Liver (tissue), 3 donors: Measurements from ENCODE around the gene EDA.

Experiments used
- EGR1 ChIP-seq, 2 donors: IDR thresholded peaks; 2 replicates each; pipeline ENCODE4 v1.6.1; 2016 to 2018; ENCODE audit warnings: antibody characterized with exemption in 2 of 2, low read depth in 2 of 2
- FOXA2 ChIP-seq: IDR thresholded peaks from 2 replicates; pipeline ENCODE4 v1.6.1; 2016; ENCODE audit warnings: antibody characterized with exemption
- GABPA ChIP-seq, 2 donors: IDR thresholded peaks in 1 of 2; conservative IDR thresholded peaks in 1 of 2; 2 replicates each; pipeline ENCODE4 v1.6.1; 2016; ENCODE audit warnings: antibody characterized with exemption in 2 of 2, mild to moderate bottlenecking in 1 of 2, moderate library complexity in 1 of 2
- RAD21 ChIP-seq, 2 donors: IDR thresholded peaks; 2 replicates each; pipeline ENCODE4 v1.6.1; 2016; ENCODE audit warnings: antibody characterized with exemption in 2 of 2, mild to moderate bottlenecking in 2 of 2
- SP1 ChIP-seq: IDR thresholded peaks from 2 replicates; pipeline ENCODE4 v1.6.1; 2018; ENCODE audit warnings: antibody characterized with exemption, mild to moderate bottlenecking
- TAF1 ChIP-seq: conservative IDR thresholded peaks from 2 replicates; pipeline ENCODE4 v1.6.1; 2016; ENCODE audit warnings: antibody characterized with exemption, mild to moderate bottlenecking
- YY1 ChIP-seq: IDR thresholded peaks from 2 replicates; pipeline ENCODE4 v1.6.1; 2016; ENCODE audit warnings: antibody characterized with exemption, mild to moderate bottlenecking
- TF ChIP-seq, protein P1 (sequence below): fragments of 150-350 bp; IDR thresholded peaks from 2 replicates; pipeline ENCODE4 v1.5.1; 2017; ENCODE audit warnings: improper control_type of control experiment, low read depth, low read length; ENCODE audit not compliant: missing input control
- TF ChIP-seq, protein P2 (sequence below): IDR thresholded peaks from 2 replicates; pipeline ENCODE4 v1.6.1; 2016; ENCODE audit warnings: antibody characterized with exemption
- TF ChIP-seq, protein P3 (sequence below): IDR thresholded peaks from 2 replicates; pipeline ENCODE4 v1.6.1; 2016; ENCODE audit warnings: antibody characterized with exemption, mild to moderate bottlenecking
- TF ChIP-seq, protein P4 (sequence below): IDR thresholded peaks from 2 replicates; pipeline ENCODE4 v1.6.1; 2016; ENCODE audit warnings: antibody characterized with exemption
- donor health status: healthy.
- donor health status: healthy.

DNA sequence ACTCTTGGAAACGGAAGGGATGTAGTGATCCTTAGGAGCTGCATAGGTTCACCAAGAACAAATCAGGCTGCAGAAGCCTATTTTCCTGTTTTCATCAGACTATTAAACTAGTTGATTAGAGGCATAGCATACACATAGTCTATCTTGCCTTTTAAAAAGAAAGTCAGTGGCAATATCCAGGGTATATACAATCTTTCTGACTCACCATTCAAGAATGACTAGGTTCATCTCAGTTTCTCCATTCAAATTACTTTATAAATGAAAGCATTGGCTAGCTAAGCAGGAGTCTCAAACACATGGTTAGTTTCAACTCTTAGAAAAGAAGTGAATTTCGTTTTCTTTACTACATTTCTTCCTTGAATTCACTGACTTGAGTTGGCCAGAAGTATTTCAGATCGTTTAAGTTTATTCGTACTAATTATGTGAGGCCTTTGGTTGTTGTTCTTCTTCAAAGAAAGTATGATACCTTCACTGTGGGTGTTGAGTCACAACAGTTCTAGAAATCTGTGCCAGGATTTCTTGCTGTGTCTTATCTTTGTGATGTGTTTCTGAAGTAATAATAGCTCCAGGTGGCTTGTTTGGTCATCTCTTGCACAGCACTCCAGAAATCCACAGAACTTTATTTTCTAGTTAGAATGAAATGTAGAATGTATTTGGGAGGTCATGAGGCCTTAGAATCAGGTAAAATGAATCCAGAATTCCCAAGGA, 345.6 kb downstream of the EDA start:
- TF ChIP-seq, protein P1, sequence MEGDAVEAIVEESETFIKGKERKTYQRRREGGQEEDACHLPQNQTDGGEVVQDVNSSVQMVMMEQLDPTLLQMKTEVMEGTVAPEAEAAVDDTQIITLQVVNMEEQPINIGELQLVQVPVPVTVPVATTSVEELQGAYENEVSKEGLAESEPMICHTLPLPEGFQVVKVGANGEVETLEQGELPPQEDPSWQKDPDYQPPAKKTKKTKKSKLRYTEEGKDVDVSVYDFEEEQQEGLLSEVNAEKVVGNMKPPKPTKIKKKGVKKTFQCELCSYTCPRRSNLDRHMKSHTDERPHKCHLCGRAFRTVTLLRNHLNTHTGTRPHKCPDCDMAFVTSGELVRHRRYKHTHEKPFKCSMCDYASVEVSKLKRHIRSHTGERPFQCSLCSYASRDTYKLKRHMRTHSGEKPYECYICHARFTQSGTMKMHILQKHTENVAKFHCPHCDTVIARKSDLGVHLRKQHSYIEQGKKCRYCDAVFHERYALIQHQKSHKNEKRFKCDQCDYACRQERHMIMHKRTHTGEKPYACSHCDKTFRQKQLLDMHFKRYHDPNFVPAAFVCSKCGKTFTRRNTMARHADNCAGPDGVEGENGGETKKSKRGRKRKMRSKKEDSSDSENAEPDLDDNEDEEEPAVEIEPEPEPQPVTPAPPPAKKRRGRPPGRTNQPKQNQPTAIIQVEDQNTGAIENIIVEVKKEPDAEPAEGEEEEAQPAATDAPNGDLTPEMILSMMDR, result no peak
- no peak for TF ChIP-seq GABPA (IDR thresholded peaks at IDR 0.05 in 1 of 2, conservative IDR thresholded peaks at IDR 0.05 in 1 of 2)
- TF ChIP-seq SP1, result no peak
- TF ChIP-seq, protein P2, sequence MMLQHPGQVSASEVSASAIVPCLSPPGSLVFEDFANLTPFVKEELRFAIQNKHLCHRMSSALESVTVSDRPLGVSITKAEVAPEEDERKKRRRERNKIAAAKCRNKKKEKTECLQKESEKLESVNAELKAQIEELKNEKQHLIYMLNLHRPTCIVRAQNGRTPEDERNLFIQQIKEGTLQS, result no peak
- TF ChIP-seq, protein P3, sequence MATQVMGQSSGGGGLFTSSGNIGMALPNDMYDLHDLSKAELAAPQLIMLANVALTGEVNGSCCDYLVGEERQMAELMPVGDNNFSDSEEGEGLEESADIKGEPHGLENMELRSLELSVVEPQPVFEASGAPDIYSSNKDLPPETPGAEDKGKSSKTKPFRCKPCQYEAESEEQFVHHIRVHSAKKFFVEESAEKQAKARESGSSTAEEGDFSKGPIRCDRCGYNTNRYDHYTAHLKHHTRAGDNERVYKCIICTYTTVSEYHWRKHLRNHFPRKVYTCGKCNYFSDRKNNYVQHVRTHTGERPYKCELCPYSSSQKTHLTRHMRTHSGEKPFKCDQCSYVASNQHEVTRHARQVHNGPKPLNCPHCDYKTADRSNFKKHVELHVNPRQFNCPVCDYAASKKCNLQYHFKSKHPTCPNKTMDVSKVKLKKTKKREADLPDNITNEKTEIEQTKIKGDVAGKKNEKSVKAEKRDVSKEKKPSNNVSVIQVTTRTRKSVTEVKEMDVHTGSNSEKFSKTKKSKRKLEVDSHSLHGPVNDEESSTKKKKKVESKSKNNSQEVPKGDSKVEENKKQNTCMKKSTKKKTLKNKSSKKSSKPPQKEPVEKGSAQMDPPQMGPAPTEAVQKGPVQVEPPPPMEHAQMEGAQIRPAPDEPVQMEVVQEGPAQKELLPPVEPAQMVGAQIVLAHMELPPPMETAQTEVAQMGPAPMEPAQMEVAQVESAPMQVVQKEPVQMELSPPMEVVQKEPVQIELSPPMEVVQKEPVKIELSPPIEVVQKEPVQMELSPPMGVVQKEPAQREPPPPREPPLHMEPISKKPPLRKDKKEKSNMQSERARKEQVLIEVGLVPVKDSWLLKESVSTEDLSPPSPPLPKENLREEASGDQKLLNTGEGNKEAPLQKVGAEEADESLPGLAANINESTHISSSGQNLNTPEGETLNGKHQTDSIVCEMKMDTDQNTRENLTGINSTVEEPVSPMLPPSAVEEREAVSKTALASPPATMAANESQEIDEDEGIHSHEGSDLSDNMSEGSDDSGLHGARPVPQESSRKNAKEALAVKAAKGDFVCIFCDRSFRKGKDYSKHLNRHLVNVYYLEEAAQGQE, result no peak
- no peak for TF ChIP-seq RAD21 (IDR thresholded peaks at IDR 0.05)
- TF ChIP-seq, protein P4, sequence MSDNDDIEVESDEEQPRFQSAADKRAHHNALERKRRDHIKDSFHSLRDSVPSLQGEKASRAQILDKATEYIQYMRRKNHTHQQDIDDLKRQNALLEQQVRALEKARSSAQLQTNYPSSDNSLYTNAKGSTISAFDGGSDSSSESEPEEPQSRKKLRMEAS, result no peak
- no peak for TF ChIP-seq EGR1 (IDR thresholded peaks at IDR 0.05; ENCODE audit: low read depth in 2 of 2)
- TF ChIP-seq TAF1, result no peak
- no peak for TF ChIP-seq FOXA2
- no peak for TF ChIP-seq YY1
